ENCODE data around the gene OR1E1. TPM values are rescaled to one million over a fixed set of nuclear protein-coding genes. Genes with fewer than 3 reads are reported as not detected.
"Not testable (repeated sequence)": the region's sequence is repeated elsewhere in the genome, so short reads cannot be mapped to it uniquely, and the experiment has no call there.

Gene OR1E1
- total RNA-seq, 3 donors from 2014 or later (not counting 1 experiment from before 2014, with no cell fraction given), result not detected

DNA sequence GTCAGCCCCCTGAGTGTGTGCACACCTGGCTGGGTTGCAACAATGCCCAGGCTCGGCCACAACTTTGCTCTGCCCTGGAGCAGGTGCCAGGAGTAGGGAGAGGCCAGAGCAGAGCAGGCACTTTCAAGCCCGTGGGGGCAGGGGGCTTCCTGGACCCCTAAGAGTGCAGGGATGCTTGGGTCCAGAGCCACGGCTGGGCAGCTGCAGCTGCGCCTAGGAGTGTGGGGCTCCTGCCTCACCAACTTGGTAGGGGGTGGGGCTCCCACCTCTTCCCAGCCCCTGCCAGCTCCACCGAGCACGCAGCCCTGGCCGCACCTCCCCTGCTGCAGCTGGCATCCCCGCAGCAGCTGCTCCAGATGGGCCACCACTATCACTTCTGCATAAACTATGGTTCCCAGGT lies 19.9 kb downstream of the OR1E1 start:
- Histone ChIP-seq H3K27me3 (ENCODE audit: control insufficient read depth, insufficient read depth, low read length) (no peaks in the 10 kb centered on the region), H3K27ac (ENCODE audit: low read length) (no peak overlapping the region), H3K4me1 (ENCODE audit: control insufficient read depth, insufficient read depth, low read length) (no peaks in the 10 kb centered on the region), H3K4me3 (ENCODE audit: low read length) (no peak overlapping the region), H3K9me3 (ENCODE audit: control insufficient read depth, insufficient read depth, low read length) (peaks cover 3% of the 10 kb centered on the region), H3K36me3 (ENCODE audit: control insufficient read depth, insufficient read depth, low read length) (no peaks in the 10 kb centered on the region)
- no peak overlapping the region for H3K27ac Mint-ChIP-seq
- WGBS (ENCODE audit: insufficient coverage), result 82% methylated on average over 8 of the region's 8 CpGs
- ATAC-seq, result no peak
- no peak overlapping the region for H3K4me3 Mint-ChIP-seq
- H3K9me3 Mint-ChIP-seq, result no peaks in the 10 kb centered on the region
- peaks cover 24 to 28% of the 10 kb centered on the region in 2 donors for H3K27me3 Mint-ChIP-seq (ENCODE audit: low read depth in 2 of 2)
- TF ChIP-seq, protein P1, sequence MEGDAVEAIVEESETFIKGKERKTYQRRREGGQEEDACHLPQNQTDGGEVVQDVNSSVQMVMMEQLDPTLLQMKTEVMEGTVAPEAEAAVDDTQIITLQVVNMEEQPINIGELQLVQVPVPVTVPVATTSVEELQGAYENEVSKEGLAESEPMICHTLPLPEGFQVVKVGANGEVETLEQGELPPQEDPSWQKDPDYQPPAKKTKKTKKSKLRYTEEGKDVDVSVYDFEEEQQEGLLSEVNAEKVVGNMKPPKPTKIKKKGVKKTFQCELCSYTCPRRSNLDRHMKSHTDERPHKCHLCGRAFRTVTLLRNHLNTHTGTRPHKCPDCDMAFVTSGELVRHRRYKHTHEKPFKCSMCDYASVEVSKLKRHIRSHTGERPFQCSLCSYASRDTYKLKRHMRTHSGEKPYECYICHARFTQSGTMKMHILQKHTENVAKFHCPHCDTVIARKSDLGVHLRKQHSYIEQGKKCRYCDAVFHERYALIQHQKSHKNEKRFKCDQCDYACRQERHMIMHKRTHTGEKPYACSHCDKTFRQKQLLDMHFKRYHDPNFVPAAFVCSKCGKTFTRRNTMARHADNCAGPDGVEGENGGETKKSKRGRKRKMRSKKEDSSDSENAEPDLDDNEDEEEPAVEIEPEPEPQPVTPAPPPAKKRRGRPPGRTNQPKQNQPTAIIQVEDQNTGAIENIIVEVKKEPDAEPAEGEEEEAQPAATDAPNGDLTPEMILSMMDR (IDR thresholded peaks at IDR 0.05), result no peak
- no peak for DNase-seq
- intact Hi-C loops (cut with micrococcal nuclease), result no loop called here
- peaks cover 15% of the 10 kb centered on the region for H3K36me3 Mint-ChIP-seq
- H3K4me1 Mint-ChIP-seq, result no peaks in the 10 kb centered on the region

DNA sequence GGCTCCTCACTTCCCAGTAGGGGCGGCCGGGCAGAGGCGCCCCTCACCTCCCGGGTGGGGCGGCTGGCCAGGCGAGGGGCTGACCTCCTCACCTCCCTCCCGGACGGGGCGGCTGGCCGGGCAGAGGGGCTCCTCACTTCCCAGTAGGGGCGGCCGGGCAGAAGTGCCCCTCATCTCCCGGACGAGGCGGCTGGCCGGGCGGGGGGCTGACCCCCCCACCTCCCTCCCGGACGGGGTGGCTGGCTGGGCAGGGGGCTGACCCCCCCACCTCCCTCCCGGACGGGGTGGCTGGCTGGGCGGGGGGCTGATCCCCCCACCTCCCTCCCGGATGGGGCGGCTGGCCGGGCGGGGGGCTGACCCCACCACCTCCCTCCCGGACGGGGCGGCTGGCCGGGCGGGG lies 27.0 kb downstream of the OR1E1 start:
- peaks cover 30% of the 10 kb centered on the region for H3K36me3 Mint-ChIP-seq
- H3K36me3 ChIP-seq (ENCODE audit: control insufficient read depth, insufficient read depth, low read length); H3K4me3 Mint-ChIP-seq; H3K4me1 Mint-ChIP-seq; H3K4me3 ChIP-seq (ENCODE audit: low read length); H3K9me3 Mint-ChIP-seq; ATAC-seq; H3K27me3 ChIP-seq (ENCODE audit: control insufficient read depth, insufficient read depth, low read length); H3K27ac ChIP-seq (ENCODE audit: low read length); intact Hi-C loops (cut with micrococcal nuclease); H3K4me1 ChIP-seq (ENCODE audit: control insufficient read depth, insufficient read depth, low read length); H3K27ac Mint-ChIP-seq; H3K9me3 ChIP-seq (ENCODE audit: control insufficient read depth, insufficient read depth, low read length); DNase-seq: not testable (repeated sequence)
- 100% methylated on average over 5 of the region's 31 CpGs for WGBS (ENCODE audit: insufficient coverage)
- peaks cover 14 to 35% of the 10 kb centered on the region in 2 donors for H3K27me3 Mint-ChIP-seq (ENCODE audit: low read depth in 2 of 2)

Other genes starting within 250 kb of the OR1E1 start
- not detected for gene OR1A2, start 200.9 kb downstream of the OR1E1 start, total RNA-seq
- not detected for gene OR1A1, start 190.7 kb downstream of the OR1E1 start, total RNA-seq
- gene OR3A1, start 100.0 kb downstream of the OR1E1 start, total RNA-seq, result not detected
- gene OR3A2, start 12.1 kb downstream of the OR1E1 start, total RNA-seq, result 1 to 10 TPM in 1 of 3 donors, under 1 TPM in 1, not detected in 1; 0.80 to 1.2 TPM
- gene OR3A3, start 13.0 kb upstream of the OR1E1 start, total RNA-seq, result not detected
- gene OR1E2, start 35.4 kb upstream of the OR1E1 start, total RNA-seq, result not detected
- 1 to 10 TPM in 1 of 3 donors, not detected in 2; 1.3 TPM for gene SPATA22, start 73.4 kb upstream of the OR1E1 start, total RNA-seq
- gene ASPA, start 77.6 kb upstream of the OR1E1 start, total RNA-seq, result not detected
- 10 to 100 TPM in 1 of 3 donors, 1 to 10 TPM in 2; 5.6 to 10.3 (median 7.6) TPM for gene TRPV3, start 159.4 kb upstream of the OR1E1 start, total RNA-seq
- gene TRPV1, start 211.0 kb upstream of the OR1E1 start, total RNA-seq, result 1 to 10 TPM; 3.2 to 4.5 (median 4.2) TPM
- gene SHPK, start 237.8 kb upstream of the OR1E1 start, total RNA-seq, result 1 to 10 TPM; 5.8 to 9.3 (median 8.9) TPM
- gene CTNS, start 238.3 kb upstream of the OR1E1 start, total RNA-seq, result 10 to 100 TPM in 1 of 3 donors, 1 to 10 TPM in 2; 7.6 to 24.2 (median 9.6) TPM

All from natural killer cell (primary cell).